ENCODE results near the gene ARL4D.

- TF ChIP-seq, protein P1, sequence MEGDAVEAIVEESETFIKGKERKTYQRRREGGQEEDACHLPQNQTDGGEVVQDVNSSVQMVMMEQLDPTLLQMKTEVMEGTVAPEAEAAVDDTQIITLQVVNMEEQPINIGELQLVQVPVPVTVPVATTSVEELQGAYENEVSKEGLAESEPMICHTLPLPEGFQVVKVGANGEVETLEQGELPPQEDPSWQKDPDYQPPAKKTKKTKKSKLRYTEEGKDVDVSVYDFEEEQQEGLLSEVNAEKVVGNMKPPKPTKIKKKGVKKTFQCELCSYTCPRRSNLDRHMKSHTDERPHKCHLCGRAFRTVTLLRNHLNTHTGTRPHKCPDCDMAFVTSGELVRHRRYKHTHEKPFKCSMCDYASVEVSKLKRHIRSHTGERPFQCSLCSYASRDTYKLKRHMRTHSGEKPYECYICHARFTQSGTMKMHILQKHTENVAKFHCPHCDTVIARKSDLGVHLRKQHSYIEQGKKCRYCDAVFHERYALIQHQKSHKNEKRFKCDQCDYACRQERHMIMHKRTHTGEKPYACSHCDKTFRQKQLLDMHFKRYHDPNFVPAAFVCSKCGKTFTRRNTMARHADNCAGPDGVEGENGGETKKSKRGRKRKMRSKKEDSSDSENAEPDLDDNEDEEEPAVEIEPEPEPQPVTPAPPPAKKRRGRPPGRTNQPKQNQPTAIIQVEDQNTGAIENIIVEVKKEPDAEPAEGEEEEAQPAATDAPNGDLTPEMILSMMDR (IDR thresholded peaks at IDR 0.05; ENCODE audit: low read length) = no peak
- TF ChIP-seq EZH2 (optimal IDR thresholded peaks at IDR 0.05; ENCODE audit: low read depth, low read length) = no peak
These were observed 46.0 kb upstream of the ARL4D start for GRCh38 chr17:43352579-43353331.

Measured in MM.1S (cell line).